ENCODE results near the gene PCDHA5. TPM values are rescaled to one million over a fixed set of nuclear protein-coding genes. Genes with fewer than 3 reads are reported as not detected.

The PCDHA5 gene
- polyA plus RNA-seq, 1 donor (not counting 4 experiments of a cell fraction or from before 2014, with no cell fraction given), result not detected

DNA sequence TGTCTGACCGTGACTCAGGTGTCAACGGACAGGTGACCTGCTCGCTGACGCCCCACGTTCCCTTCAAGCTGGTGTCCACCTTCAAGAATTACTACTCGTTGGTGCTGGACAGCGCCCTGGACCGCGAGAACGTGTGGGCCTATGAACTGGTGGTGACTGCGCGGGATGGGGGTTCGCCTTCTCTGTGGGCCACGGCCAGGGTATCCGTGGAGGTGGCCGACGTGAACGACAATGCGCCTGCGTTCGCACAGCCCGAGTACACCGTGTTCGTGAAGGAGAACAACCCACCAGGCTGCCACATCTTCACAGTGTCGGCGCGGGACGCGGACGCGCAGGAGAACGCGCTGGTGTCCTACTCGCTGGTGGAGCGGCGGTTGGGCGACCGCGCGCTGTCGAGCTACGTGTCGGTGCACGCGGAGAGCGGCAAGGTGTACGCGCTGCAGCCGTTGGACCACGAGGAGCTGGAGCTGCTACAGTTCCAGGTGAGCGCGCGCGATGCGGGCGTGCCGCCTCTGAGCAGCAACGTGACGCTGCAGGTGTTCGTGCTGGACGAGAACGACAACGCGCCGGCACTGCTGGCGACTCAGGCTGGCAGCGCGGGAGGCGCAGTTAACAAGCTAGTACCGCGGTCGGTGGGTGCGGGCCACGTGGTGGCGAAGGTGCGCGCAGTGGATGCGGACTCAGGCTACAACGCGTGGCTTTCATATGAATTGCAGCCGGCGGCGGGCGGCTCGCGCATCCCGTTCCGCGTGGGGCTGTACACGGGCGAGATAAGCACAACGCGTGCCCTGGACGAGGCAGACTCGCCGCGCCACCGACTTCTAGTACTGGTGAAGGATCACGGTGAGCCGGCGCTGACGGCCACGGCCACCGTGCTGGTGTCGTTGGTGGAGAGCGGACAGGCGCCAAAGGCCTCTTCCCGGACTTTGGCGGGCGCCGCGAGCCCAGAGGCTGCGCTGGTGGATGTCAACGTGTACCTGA lies 49.1 kb downstream of the PCDHA5 start:
- no peak for FAIRE-seq
- no peaks in the 10 kb centered on the region for H3K4me1 ChIP-seq (ENCODE audit: control insufficient read depth, extremely low read depth, insufficient read depth, low read length)
- no peak overlapping the region for H3K4me3 ChIP-seq (ENCODE audit: control insufficient read depth in 2 of 3, extremely low read depth in 1 of 3, insufficient read depth in 2 of 3, low read depth in 1 of 3, low read length in 3 of 3)

More for the DNA sequence above, 49.1 kb downstream of the PCDHA5 start:
- Histone ChIP-seq H3K27me3 (ENCODE audit: control insufficient read depth, extremely low read depth, insufficient read depth, low read length) (no peaks in the 10 kb centered on the region), H3K4me2 (ENCODE audit: control insufficient read depth, extremely low read depth, insufficient read depth, low read depth, low read length) (no peak overlapping the region), H3K9me3 (ENCODE audit: control insufficient read depth, low read depth, low read length) (peaks cover 13% of the 10 kb centered on the region), H3K27ac (ENCODE audit: control insufficient read depth, insufficient read depth, low read length) (no peak overlapping the region), H3K9ac (ENCODE audit: control insufficient read depth, extremely low read depth, insufficient read depth, low read length) (no peak overlapping the region), H3K9me1 (ENCODE audit: control insufficient read depth, extremely low read depth, insufficient read depth, low read length) (no peaks in the 10 kb centered on the region), H3K79me2 (ENCODE audit: control insufficient read depth, insufficient read depth, low read length) (no peaks in the 10 kb centered on the region), H2AFZ (ENCODE audit: control insufficient read depth, low read length) (no peak overlapping the region), H4K20me1 (ENCODE audit: control insufficient read depth, extremely low read depth, insufficient read depth, low read length) (no peaks in the 10 kb centered on the region), H3K36me3 (ENCODE audit: control insufficient read depth in 2 of 2, extremely low read depth in 1 of 2, insufficient read depth in 2 of 2, low read length in 2 of 2) (no peaks in the 10 kb centered on the region)
- dilution Hi-C loops (cut with MboI; ENCODE audit: extremely low pct_ligation_motif_present, low sequenced_read_pairs), result no loop called here
- no peak for DNase-seq (ENCODE audit: low read depth, low spot score)
- TF ChIP-seq EZH2 (IDR thresholded peaks at IDR 0.05; ENCODE audit: low read length), result no peak
- TF ChIP-seq, protein P1, sequence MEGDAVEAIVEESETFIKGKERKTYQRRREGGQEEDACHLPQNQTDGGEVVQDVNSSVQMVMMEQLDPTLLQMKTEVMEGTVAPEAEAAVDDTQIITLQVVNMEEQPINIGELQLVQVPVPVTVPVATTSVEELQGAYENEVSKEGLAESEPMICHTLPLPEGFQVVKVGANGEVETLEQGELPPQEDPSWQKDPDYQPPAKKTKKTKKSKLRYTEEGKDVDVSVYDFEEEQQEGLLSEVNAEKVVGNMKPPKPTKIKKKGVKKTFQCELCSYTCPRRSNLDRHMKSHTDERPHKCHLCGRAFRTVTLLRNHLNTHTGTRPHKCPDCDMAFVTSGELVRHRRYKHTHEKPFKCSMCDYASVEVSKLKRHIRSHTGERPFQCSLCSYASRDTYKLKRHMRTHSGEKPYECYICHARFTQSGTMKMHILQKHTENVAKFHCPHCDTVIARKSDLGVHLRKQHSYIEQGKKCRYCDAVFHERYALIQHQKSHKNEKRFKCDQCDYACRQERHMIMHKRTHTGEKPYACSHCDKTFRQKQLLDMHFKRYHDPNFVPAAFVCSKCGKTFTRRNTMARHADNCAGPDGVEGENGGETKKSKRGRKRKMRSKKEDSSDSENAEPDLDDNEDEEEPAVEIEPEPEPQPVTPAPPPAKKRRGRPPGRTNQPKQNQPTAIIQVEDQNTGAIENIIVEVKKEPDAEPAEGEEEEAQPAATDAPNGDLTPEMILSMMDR (optimal IDR thresholded peaks at IDR 0.05 in 1 of 3, IDR thresholded peaks at IDR 0.05 in 1 of 3, conservative IDR thresholded peaks at IDR 0.05 in 1 of 3; ENCODE audit: extremely low read depth in 1 of 3, insufficient read depth in 2 of 3, low read length in 3 of 3), result no peak

Other genes starting within 250 kb of the PCDHA5 start
- 0.06 to 0.19 TPM (median 0.18 TPM) in 3 replicates for gene CD14, start 188.4 kb upstream of the PCDHA5 start, polyA plus RNA-seq
- gene TMCO6, start 182.2 kb upstream of the PCDHA5 start, polyA plus RNA-seq, result 7.6 to 9.2 TPM (median 7.9 TPM) in 3 replicates
- gene NDUFA2, start 174.0 kb upstream of the PCDHA5 start, polyA plus RNA-seq, result 65.6 to 143 TPM (median 101 TPM) in 3 replicates
- gene IK, start 173.8 kb upstream of the PCDHA5 start, polyA plus RNA-seq, result 76.4 to 119 TPM (median 118 TPM) in 3 replicates
- 21.6 to 29.3 TPM (median 22.1 TPM) in 3 replicates for gene WDR55, start 156.7 kb upstream of the PCDHA5 start, polyA plus RNA-seq
- gene DND1, start 148.0 kb upstream of the PCDHA5 start, polyA plus RNA-seq, result 0.22 to 0.48 TPM (median 0.23 TPM) in 3 replicates
- 72.0 to 115 TPM (median 87.8 TPM) in 3 replicates for gene HARS1, start 130.2 kb upstream of the PCDHA5 start, polyA plus RNA-seq
- gene HARS2, start 130.2 kb upstream of the PCDHA5 start, polyA plus RNA-seq, result 36.8 to 44.5 TPM (median 40.3 TPM) in 3 replicates
- 47.1 to 75.0 TPM (median 49.2 TPM) in 3 replicates for gene ZMAT2, start 121.2 kb upstream of the PCDHA5 start, polyA plus RNA-seq
- 0.03 to 0.07 TPM (median 0.06 TPM) in 3 replicates for gene PCDHA1, start 35.5 kb upstream of the PCDHA5 start, polyA plus RNA-seq
- 0.01 TPM in 1 of 3 replicates, not detected in the others for gene PCDHA2, start 26.8 kb upstream of the PCDHA5 start, polyA plus RNA-seq
- 0.01 to 0.02 TPM in 2 of 3 replicates, not detected in the other for gene PCDHA3, start 20.6 kb upstream of the PCDHA5 start, polyA plus RNA-seq
- 0.01 to 0.15 TPM (median 0.07 TPM) in 3 replicates for gene PCDHA4, start 14.5 kb upstream of the PCDHA5 start, polyA plus RNA-seq
- 0.03 to 0.14 TPM (median 0.04 TPM) in 3 replicates for gene PCDHA6, start 6.3 kb downstream of the PCDHA5 start, polyA plus RNA-seq
- gene PCDHA7, start 12.7 kb downstream of the PCDHA5 start, polyA plus RNA-seq, result 0.02 to 0.05 TPM (median 0.04 TPM) in 3 replicates
- not detected in 3 replicates for gene PCDHA8, start 19.6 kb downstream of the PCDHA5 start, polyA plus RNA-seq
- gene PCDHA9, start 26.8 kb downstream of the PCDHA5 start, polyA plus RNA-seq, result 0.01 TPM in 1 of 3 replicates, not detected in the others
- 0.03 to 0.06 TPM (median 0.05 TPM) in 3 replicates for gene PCDHA10, start 34.3 kb downstream of the PCDHA5 start, polyA plus RNA-seq
- gene PCDHA11, start 47.3 kb downstream of the PCDHA5 start, polyA plus RNA-seq, result 0.12 to 0.28 TPM in 2 of 3 replicates, not detected in the other
- gene PCDHA12, start 53.7 kb downstream of the PCDHA5 start, polyA plus RNA-seq, result 0.04 to 0.40 TPM (median 0.07 TPM) in 3 replicates
- 0.04 to 0.12 TPM in 2 of 3 replicates, not detected in the other for gene PCDHA13, start 60.5 kb downstream of the PCDHA5 start, polyA plus RNA-seq
- 0.14 to 0.64 TPM (median 0.45 TPM) in 3 replicates for gene PCDHAC1, start 104.7 kb downstream of the PCDHA5 start, polyA plus RNA-seq
- 1.2 to 2.1 TPM (median 1.9 TPM) in 3 replicates for gene PCDHAC2, start 144.9 kb downstream of the PCDHA5 start, polyA plus RNA-seq
- gene PCDHB1, start 229.8 kb downstream of the PCDHA5 start, polyA plus RNA-seq, result not detected in 3 replicates

Data from keratinocyte (primary cell).